WTC11 (cell line): Measurements from ENCODE around the gene ZBTB20. TPM values are rescaled to one million over a fixed set of nuclear protein-coding genes. Genes with fewer than 3 reads are reported as not detected.

Source experiments
- ATAC-seq: fragments of 200-7000 bp; cut with Tn5 transposase; 2 replicates; pipeline ENCODE4 v1.10.0; 2021; ENCODE audit warnings: mild to moderate bottlenecking, moderate library complexity
- CTCF ChIA-PET: fragments of 300-600 bp; sonication (Branson Sonifier 250); formaldehyde crosslinking; loops from one replicate; lab custom pipeline; 2021; ENCODE audit warnings: antibody characterized with exemption; lab: Charles Lee
- POLR2A ChIA-PET: fragments of 350-600 bp; sonication (Branson Sonifier 250); formaldehyde crosslinking; loops from one replicate; lab custom pipeline; 2021; ENCODE audit warnings: antibody characterized with exemption; lab: Charles Lee
- DNase-seq: peaks from one replicate; pipeline ENCODE4 v3.0.0; 2021; ENCODE audit warnings: low spot score
- H3K27ac Mint-ChIP-seq: 2 replicates; pipeline ENCODE4 v1.8.0; 2021; ENCODE audit warnings: mixed read lengths
- H3K27me3 Mint-ChIP-seq: 2 replicates; pipeline ENCODE4 v1.8.0; 2021; ENCODE audit warnings: low read depth, mild to moderate bottlenecking, moderate library complexity, mixed read lengths
- H3K36me3 Mint-ChIP-seq: 2 replicates; pipeline ENCODE4 v1.8.0; 2021; ENCODE audit warnings: mixed read lengths
- H3K4me1 Mint-ChIP-seq: 2 replicates; pipeline ENCODE4 v1.8.0; 2022; ENCODE audit warnings: mixed read lengths
- H3K4me3 Mint-ChIP-seq: 2 replicates; pipeline ENCODE4 v1.8.0; 2021; ENCODE audit warnings: mild to moderate bottlenecking, moderate library complexity, mixed read lengths
- H3K9me3 Mint-ChIP-seq: 2 replicates; pipeline ENCODE4 v1.8.0; 2021; ENCODE audit warnings: mixed read lengths
- ATF2 ChIP-seq: sonication (generic); formaldehyde crosslinking; IDR thresholded peaks from 2 replicates; pipeline ENCODE4 v1.8.1; 2022; ENCODE audit warnings: low read depth, missing genetic modification reagents, borderline replicate concordance
- E2F5 ChIP-seq: sonication (generic); formaldehyde crosslinking; IDR thresholded peaks from 2 replicates; pipeline ENCODE4 v1.8.1; 2022; ENCODE audit warnings: mild to moderate bottlenecking, moderate library complexity, missing genetic modification reagents
- GABPB1 ChIP-seq: sonication (generic); formaldehyde crosslinking; IDR thresholded peaks from 2 replicates; pipeline ENCODE4 v1.8.1; 2023; ENCODE audit warnings: mild to moderate bottlenecking, missing genetic modification reagents
- KAT7 ChIP-seq: sonication (generic); formaldehyde crosslinking; IDR thresholded peaks from 2 replicates; pipeline ENCODE4 v1.8.1; 2023; ENCODE audit warnings: missing genetic modification reagents, mild to moderate bottlenecking, borderline replicate concordance
- MLX ChIP-seq: sonication (generic); formaldehyde crosslinking; IDR thresholded peaks from 2 replicates; pipeline ENCODE4 v1.8.1; 2023; ENCODE audit warnings: mild to moderate bottlenecking, missing genetic modification reagents, moderate library complexity
- MYBL2 ChIP-seq: sonication (generic); formaldehyde crosslinking; IDR thresholded peaks from 2 replicates; pipeline ENCODE4 v1.8.1; 2023; ENCODE audit warnings: mild to moderate bottlenecking, moderate library complexity, missing genetic modification reagents
- PREB ChIP-seq: sonication (generic); formaldehyde crosslinking; IDR thresholded peaks from 2 replicates; pipeline ENCODE4 v1.8.1; 2022; ENCODE audit warnings: mild to moderate bottlenecking, missing genetic modification reagents, moderate library complexity, borderline replicate concordance
- RELA ChIP-seq: sonication (generic); formaldehyde crosslinking; IDR thresholded peaks from 2 replicates; pipeline ENCODE4 v1.8.1; 2022; ENCODE audit warnings: missing genetic modification reagents, mild to moderate bottlenecking, borderline replicate concordance
- ZNF281 ChIP-seq: sonication (generic); formaldehyde crosslinking; IDR thresholded peaks from 2 replicates; pipeline ENCODE4 v1.8.0; 2023; ENCODE audit warnings: mild to moderate bottlenecking, missing genetic modification reagents
- total RNA-seq: library from RNA; stranded (reverse); gene quantifications from 3 replicates; pipeline ENCODE4 v1.2.3, GENCODE V29; 2021
- TF ChIP-seq, protein P1 (sequence below): sonication (generic); formaldehyde crosslinking; IDR thresholded peaks from 2 replicates; pipeline ENCODE4 v1.8.1; 2023; ENCODE audit warnings: mild to moderate bottlenecking, missing genetic modification reagents, moderate library complexity
- TF ChIP-seq, protein P2 (sequence below): fragments of 250-450 bp; sonication (Bioruptor Pico); IDR thresholded peaks from 2 replicates; pipeline ENCODE4 v1.9.0; 2021; ENCODE audit warnings: mild to moderate bottlenecking
- TF ChIP-seq, protein P3 (sequence below): sonication (generic); formaldehyde crosslinking; IDR thresholded peaks from 2 replicates; pipeline ENCODE4 v1.8.1; 2023; ENCODE audit warnings: mild to moderate bottlenecking, missing genetic modification reagents, borderline replicate concordance
- TF ChIP-seq, protein P4 (sequence below): sonication (generic); formaldehyde crosslinking; IDR thresholded peaks from 2 replicates; pipeline ENCODE4 v1.8.1; 2022; ENCODE audit warnings: low read depth, mild to moderate bottlenecking, moderate library complexity, missing genetic modification reagents, borderline replicate concordance

The ZBTB20 gene
- total RNA-seq, 1 experiment from 2014 or later = 1.5 TPM

GRCh38 chr3:114551770-114552526 is 595.1 kb downstream of the ZBTB20 start (continued):
- TF ChIP-seq PREB (CRISPR knock-in tag) = no peak
- TF ChIP-seq, all 79 proteins: peak for 0

DNA sequence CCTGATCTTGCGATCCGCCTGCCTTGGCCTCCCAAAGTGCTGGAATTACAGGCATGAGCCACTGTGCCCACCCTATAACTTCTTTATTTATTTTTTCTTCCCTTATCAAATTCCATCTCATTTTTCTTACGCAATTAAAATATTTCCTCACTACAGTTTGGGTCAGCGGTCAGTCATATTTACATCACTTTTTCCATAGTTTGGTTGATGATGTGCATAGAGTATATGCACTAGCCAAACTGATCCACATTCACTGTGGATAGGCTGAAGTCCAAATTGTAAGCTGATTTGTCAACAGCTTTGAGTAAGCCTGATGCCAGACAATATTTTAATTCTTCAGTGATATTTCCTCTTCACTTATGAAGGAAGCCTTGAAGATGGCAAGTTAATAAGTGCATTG is 596.9 kb downstream of the ZBTB20 start:
- H3K27ac Mint-ChIP-seq = no peak overlapping the region
- ChIA-PET CTCF (no interaction called here), POLR2A (no interaction called here)
- H3K9me3 Mint-ChIP-seq = no peaks in the 10 kb centered on the region
- DNase-seq (no peak), ATAC-seq (no peak)
- H3K4me3 Mint-ChIP-seq = no peak overlapping the region
- no peaks in the 10 kb centered on the region for H3K36me3 Mint-ChIP-seq
- H3K27me3 Mint-ChIP-seq = no peaks in the 10 kb centered on the region
- TF ChIP-seq, protein P1, sequence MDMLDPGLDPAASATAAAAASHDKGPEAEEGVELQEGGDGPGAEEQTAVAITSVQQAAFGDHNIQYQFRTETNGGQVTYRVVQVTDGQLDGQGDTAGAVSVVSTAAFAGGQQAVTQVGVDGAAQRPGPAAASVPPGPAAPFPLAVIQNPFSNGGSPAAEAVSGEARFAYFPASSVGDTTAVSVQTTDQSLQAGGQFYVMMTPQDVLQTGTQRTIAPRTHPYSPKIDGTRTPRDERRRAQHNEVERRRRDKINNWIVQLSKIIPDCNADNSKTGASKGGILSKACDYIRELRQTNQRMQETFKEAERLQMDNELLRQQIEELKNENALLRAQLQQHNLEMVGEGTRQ (CRISPR knock-in tag) = no peak
- no peak for TF ChIP-seq KAT7 (CRISPR knock-in tag)
- no peak for TF ChIP-seq MYBL2
- TF ChIP-seq GABPB1 (CRISPR knock-in tag) = no peak
- TF ChIP-seq, protein P2, sequence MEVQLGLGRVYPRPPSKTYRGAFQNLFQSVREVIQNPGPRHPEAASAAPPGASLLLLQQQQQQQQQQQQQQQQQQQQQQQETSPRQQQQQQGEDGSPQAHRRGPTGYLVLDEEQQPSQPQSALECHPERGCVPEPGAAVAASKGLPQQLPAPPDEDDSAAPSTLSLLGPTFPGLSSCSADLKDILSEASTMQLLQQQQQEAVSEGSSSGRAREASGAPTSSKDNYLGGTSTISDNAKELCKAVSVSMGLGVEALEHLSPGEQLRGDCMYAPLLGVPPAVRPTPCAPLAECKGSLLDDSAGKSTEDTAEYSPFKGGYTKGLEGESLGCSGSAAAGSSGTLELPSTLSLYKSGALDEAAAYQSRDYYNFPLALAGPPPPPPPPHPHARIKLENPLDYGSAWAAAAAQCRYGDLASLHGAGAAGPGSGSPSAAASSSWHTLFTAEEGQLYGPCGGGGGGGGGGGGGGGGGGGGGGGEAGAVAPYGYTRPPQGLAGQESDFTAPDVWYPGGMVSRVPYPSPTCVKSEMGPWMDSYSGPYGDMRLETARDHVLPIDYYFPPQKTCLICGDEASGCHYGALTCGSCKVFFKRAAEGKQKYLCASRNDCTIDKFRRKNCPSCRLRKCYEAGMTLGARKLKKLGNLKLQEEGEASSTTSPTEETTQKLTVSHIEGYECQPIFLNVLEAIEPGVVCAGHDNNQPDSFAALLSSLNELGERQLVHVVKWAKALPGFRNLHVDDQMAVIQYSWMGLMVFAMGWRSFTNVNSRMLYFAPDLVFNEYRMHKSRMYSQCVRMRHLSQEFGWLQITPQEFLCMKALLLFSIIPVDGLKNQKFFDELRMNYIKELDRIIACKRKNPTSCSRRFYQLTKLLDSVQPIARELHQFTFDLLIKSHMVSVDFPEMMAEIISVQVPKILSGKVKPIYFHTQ (CRISPR knock-in tag) = no peak
- no peak for TF ChIP-seq RELA (CRISPR knock-in tag)
- TF ChIP-seq, protein P3, sequence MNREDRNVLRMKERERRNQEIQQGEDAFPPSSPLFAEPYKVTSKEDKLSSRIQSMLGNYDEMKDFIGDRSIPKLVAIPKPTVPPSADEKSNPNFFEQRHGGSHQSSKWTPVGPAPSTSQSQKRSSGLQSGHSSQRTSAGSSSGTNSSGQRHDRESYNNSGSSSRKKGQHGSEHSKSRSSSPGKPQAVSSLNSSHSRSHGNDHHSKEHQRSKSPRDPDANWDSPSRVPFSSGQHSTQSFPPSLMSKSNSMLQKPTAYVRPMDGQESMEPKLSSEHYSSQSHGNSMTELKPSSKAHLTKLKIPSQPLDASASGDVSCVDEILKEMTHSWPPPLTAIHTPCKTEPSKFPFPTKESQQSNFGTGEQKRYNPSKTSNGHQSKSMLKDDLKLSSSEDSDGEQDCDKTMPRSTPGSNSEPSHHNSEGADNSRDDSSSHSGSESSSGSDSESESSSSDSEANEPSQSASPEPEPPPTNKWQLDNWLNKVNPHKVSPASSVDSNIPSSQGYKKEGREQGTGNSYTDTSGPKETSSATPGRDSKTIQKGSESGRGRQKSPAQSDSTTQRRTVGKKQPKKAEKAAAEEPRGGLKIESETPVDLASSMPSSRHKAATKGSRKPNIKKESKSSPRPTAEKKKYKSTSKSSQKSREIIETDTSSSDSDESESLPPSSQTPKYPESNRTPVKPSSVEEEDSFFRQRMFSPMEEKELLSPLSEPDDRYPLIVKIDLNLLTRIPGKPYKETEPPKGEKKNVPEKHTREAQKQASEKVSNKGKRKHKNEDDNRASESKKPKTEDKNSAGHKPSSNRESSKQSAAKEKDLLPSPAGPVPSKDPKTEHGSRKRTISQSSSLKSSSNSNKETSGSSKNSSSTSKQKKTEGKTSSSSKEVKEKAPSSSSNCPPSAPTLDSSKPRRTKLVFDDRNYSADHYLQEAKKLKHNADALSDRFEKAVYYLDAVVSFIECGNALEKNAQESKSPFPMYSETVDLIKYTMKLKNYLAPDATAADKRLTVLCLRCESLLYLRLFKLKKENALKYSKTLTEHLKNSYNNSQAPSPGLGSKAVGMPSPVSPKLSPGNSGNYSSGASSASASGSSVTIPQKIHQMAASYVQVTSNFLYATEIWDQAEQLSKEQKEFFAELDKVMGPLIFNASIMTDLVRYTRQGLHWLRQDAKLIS (CRISPR knock-in tag) = no peak
- TF ChIP-seq MLX (CRISPR knock-in tag) = no peak
- TF ChIP-seq ATF2 (CRISPR knock-in tag) = no peak
- TF ChIP-seq ZNF281 (CRISPR knock-in tag) = no peak
- TF ChIP-seq E2F5 (CRISPR knock-in tag) = no peak
- TF ChIP-seq, protein P4, sequence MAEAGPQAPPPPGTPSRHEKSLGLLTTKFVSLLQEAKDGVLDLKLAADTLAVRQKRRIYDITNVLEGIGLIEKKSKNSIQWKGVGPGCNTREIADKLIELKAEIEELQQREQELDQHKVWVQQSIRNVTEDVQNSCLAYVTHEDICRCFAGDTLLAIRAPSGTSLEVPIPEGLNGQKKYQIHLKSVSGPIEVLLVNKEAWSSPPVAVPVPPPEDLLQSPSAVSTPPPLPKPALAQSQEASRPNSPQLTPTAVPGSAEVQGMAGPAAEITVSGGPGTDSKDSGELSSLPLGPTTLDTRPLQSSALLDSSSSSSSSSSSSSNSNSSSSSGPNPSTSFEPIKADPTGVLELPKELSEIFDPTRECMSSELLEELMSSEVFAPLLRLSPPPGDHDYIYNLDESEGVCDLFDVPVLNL (CRISPR knock-in tag) = no peak
- no peaks in the 10 kb centered on the region for H3K4me1 Mint-ChIP-seq
